Right atrium auricular region (tissue), 2 donors: Measurements from ENCODE around the gene MOV10. TPM values are rescaled to one million over a fixed set of nuclear protein-coding genes. Genes with fewer than 3 reads are reported as not detected.
A peak's percentile ranks its signal among the peaks of the same experiment; 100 is the strongest.

Experiments used
- DNase-seq: peaks from one replicate; pipeline ENCODE4 v3.0.0-alpha.2; 2019; ENCODE audit warnings: low spot score
- H3K27ac ChIP-seq, 2 donors: fragments of 200-600 bp; sonication (generic); 1 replicate in 1 of 2; 2 replicates in 1 of 2; pipeline ENCODE4 v1.5.1; 2016 to 2019
- H3K27me3 ChIP-seq, 2 donors: fragments of 200-600 bp; sonication (generic); one replicate each; pipeline versions ENCODE4 v1.5.1 to v1.6.0; 2017 to 2019
- H3K36me3 ChIP-seq: fragments of 200-600 bp; sonication (generic); one replicate; pipeline ENCODE4 v1.5.1; 2016
- H3K4me1 ChIP-seq, 2 donors: fragments of 200-600 bp; sonication (generic); one replicate each; pipeline versions ENCODE4 v1.5.1 to v1.6.0; 2017 to 2019
- H3K4me3 ChIP-seq, 2 donors: fragments of 200-600 bp; sonication (generic); 1 replicate in 1 of 2; 2 replicates in 1 of 2; pipeline ENCODE4 v1.5.1; 2017 to 2019; ENCODE audit warnings: mild to moderate bottlenecking in 1 of 2, moderate library complexity in 1 of 2
- H3K9me3 ChIP-seq, 2 donors: fragments of 200-600 bp; sonication (generic); one replicate each; pipeline ENCODE4 v1.5.1; 2019
- total RNA-seq, 2 donors: library from RNA; depleted of rRNA; stranded (reverse); fragments of >200 nt; gene quantifications; one replicate each; pipeline ENCODE4 v1.1.0, GENCODE V29; 2016
- TF ChIP-seq, protein P1 (sequence below), 2 donors: fragments of 200-600 bp; sonication (generic); IDR thresholded peaks; one replicate each; pipeline ENCODE4 v1.5.1; 2019; ENCODE audit warnings: antibody characterized with exemption in 2 of 2

Gene MOV10
- total RNA-seq, 2 donors from 2014 or later: 10.5 to 11.4 TPM

DNA sequence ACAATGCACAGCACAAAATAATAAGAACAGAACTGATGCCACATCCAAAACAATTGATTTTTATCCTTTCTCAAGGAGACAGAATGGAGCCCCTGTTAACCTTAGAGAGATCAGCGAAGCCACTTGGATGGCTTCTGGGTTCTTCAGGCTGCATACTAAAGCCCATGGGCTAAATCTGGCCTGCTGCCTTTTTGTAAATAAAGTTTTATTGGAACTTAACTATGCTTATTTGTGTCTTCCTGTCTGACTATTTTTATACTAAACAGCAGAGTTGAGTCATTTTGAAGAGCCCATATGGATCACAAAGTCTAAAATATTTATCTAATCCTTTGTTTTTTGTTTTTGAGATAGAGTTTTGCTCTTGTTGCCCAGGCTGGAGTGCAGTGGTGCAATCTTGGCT lies 57.0 kb downstream of the MOV10 start:
- H3K4me3 ChIP-seq: no peak overlapping the region
- H3K9me3 ChIP-seq: no peaks in the 10 kb centered on the region
- H3K36me3 ChIP-seq: no peaks in the 10 kb centered on the region
- H3K27me3 ChIP-seq: no peaks in the 10 kb centered on the region
- TF ChIP-seq, protein P1, sequence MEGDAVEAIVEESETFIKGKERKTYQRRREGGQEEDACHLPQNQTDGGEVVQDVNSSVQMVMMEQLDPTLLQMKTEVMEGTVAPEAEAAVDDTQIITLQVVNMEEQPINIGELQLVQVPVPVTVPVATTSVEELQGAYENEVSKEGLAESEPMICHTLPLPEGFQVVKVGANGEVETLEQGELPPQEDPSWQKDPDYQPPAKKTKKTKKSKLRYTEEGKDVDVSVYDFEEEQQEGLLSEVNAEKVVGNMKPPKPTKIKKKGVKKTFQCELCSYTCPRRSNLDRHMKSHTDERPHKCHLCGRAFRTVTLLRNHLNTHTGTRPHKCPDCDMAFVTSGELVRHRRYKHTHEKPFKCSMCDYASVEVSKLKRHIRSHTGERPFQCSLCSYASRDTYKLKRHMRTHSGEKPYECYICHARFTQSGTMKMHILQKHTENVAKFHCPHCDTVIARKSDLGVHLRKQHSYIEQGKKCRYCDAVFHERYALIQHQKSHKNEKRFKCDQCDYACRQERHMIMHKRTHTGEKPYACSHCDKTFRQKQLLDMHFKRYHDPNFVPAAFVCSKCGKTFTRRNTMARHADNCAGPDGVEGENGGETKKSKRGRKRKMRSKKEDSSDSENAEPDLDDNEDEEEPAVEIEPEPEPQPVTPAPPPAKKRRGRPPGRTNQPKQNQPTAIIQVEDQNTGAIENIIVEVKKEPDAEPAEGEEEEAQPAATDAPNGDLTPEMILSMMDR (IDR thresholded peaks at IDR 0.05): no peak
- H3K4me1 ChIP-seq: no peaks in the 10 kb centered on the region
- no peak overlapping the region for H3K27ac ChIP-seq
- DNase-seq: no peak

DNA sequence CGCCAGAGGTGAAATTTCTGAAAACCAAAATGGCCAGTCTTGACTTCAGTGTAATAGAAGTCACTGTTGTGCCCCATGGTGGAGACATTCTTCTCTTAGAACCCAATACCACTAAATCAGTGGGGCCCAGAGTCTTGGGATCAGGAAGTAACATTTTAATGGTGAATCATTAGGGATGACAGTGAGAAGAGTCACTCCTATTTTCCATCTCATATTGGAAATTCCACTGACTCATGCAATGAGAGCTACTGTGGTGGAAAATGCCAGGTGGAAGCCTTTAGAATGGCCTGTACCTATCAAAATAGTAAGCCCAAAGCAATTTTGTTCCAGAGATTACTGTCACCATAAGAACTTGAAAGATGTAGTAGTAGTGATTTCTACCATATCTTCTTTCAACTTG lies 61.3 kb downstream of the MOV10 start:
- no peak for DNase-seq
- no peaks in the 10 kb centered on the region for H3K4me1 ChIP-seq
- TF ChIP-seq, protein P1 (IDR thresholded peaks at IDR 0.05): no peak
- no peaks in the 10 kb centered on the region for H3K36me3 ChIP-seq
- H3K4me3 ChIP-seq: no peak overlapping the region
- no peaks in the 10 kb centered on the region for H3K27me3 ChIP-seq
- H3K27ac ChIP-seq: no peak overlapping the region
- H3K9me3 ChIP-seq: no peaks in the 10 kb centered on the region

DNA sequence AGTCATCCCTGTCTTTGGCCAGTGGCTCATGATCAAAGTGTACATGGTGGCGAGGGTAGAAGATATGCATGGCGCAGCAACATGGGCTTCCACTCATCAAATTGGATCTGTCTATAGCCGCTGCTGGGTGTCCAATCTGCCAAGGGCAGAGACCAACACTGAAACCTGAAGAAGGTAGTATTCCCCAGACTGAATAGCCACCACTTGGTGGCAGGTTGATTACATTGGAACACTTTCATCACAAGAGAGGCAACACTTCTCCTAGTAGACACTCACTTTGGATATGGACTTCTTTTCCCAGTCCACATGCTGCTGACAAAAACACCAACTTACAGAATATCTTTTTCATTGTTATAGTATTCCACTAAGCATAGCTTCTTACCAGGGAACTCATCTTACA lies 63.1 kb downstream of the MOV10 start:
- no peak overlapping the region for H3K27ac ChIP-seq
- H3K4me3 ChIP-seq: no peak overlapping the region
- no peaks in the 10 kb centered on the region for H3K36me3 ChIP-seq
- no peak for DNase-seq
- no peaks in the 10 kb centered on the region for H3K27me3 ChIP-seq
- no peaks in the 10 kb centered on the region for H3K4me1 ChIP-seq
- TF ChIP-seq, protein P1 (IDR thresholded peaks at IDR 0.05): no peak
- H3K9me3 ChIP-seq: no peaks in the 10 kb centered on the region

DNA sequence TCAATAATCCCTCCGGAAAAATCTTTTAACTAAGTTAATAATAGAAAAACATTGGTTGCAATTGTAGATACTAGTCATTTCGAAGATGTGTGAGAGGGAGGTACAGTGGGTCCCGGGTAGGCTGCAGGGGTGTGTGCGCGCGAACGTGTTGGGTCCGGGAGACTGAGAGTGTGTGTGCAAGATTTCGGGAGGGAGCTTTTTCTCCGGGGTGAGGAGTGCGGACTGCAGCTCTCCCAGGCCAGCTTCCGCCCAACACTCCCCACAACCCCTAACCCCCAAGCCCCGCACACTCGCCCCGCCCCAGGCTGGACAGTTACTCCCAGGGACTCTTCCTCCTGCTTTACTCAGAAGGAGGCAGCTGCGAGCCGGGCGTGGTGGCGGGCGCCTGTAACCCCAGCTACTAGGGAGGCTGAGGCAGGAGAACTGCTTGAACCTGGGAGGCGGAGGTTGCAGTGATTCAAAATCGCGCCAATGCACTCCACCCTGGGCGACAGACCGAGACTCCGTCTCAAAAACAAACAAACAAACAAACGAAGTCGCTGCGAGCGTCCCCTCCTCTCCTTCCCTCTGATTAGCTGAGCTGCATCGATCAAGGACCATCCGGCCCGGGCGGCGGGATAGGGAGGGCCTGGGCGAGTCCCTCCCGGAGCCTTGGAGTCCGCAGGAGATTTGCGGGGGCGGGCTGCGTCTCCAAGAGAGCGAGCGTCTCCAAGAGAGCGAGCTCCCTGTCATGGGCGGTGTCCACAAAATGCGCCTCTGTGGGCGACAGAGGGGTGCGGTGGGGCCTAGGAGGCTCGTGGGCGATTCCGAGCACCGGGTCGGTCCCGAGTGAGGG lies 68.9 kb downstream of the MOV10 start:
- peaks cover 0 to 10% of the 10 kb centered on the region in 2 donors for H3K4me1 ChIP-seq
- H3K27ac ChIP-seq: no peak overlapping the region
- no peaks in the 10 kb centered on the region for H3K36me3 ChIP-seq
- no peaks in the 10 kb centered on the region for H3K9me3 ChIP-seq
- TF ChIP-seq, protein P1 (IDR thresholded peaks at IDR 0.05): no peak
- DNase-seq: no peak
- H3K27me3 ChIP-seq: peaks cover 0 to 11% of the 10 kb centered on the region in 2 donors
- peak overlapping the region in 1 of 2 donors; percentile 41 for H3K4me3 ChIP-seq

DNA sequence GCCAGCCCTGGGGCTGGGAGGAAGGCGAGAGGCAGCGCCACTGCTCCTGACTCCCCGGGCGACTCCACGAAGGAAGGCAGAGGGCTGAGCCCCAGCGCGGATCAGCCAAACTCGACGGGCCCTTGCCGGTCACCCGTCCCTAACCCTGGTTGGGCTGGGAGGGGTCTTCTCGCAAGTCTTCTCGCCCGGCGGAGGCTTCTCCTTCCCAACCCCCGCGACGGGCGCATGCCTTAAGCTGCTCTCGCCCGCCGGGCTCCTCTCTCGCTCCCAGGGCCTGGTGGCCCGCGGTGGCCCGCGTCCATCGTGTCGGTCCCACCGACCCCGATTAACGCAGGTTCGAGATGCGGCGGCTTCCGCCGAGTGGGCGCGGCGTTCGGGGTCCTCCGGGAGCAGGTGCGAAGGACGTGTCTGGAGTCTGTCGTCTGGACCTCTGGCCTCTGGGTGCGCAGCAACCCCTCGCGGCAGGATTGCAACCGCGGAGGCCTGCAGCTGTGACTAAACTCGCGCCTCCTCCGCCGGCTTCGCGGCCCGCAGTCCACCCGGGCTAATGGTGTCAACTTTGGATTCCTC lies 69.6 kb downstream of the MOV10 start:
- no peak for DNase-seq
- peaks cover 0 to 10% of the 10 kb centered on the region in 2 donors for H3K4me1 ChIP-seq
- H3K4me3 ChIP-seq: peak overlapping the region in 1 of 2 donors; percentile 41
- H3K27me3 ChIP-seq: peaks cover 0 to 11% of the 10 kb centered on the region in 2 donors
- H3K9me3 ChIP-seq: no peaks in the 10 kb centered on the region
- TF ChIP-seq, protein P1 (IDR thresholded peaks at IDR 0.05): peak in 1 of 2 donors; percentile 48
- no peak overlapping the region for H3K27ac ChIP-seq
- no peaks in the 10 kb centered on the region for H3K36me3 ChIP-seq
